GM18861 (cell line): ENCODE results near the gene TUT4.

ENCODE experiments used
- ATAC-seq: cut with Tn5 transposase; IDR thresholded peaks from one replicate; pipeline ENCODE4 v1.9.1; 2021; ENCODE audit not compliant: unreplicated experiment

Gene TUT4

DNA sequence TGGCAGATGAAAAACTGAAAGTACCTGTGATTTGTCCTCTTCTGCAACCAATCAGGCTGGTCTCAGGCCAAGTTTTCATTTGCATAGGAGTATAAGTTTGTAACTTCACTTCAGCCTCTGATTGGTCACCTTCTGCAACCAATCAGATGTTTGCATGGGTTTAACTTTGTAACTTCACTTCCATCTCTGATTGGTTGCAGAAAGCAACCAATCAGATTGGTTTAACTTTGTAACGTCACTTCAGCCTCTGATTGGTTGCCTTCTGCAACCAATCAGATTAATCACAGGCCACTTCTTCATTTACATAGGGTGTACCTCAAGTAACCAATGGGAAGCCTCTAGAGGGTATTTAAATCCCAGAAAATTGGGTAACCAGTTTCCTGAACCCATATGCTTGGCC, 18.9 kb upstream of the TUT4 start:
- no peak for ATAC-seq

DNA sequence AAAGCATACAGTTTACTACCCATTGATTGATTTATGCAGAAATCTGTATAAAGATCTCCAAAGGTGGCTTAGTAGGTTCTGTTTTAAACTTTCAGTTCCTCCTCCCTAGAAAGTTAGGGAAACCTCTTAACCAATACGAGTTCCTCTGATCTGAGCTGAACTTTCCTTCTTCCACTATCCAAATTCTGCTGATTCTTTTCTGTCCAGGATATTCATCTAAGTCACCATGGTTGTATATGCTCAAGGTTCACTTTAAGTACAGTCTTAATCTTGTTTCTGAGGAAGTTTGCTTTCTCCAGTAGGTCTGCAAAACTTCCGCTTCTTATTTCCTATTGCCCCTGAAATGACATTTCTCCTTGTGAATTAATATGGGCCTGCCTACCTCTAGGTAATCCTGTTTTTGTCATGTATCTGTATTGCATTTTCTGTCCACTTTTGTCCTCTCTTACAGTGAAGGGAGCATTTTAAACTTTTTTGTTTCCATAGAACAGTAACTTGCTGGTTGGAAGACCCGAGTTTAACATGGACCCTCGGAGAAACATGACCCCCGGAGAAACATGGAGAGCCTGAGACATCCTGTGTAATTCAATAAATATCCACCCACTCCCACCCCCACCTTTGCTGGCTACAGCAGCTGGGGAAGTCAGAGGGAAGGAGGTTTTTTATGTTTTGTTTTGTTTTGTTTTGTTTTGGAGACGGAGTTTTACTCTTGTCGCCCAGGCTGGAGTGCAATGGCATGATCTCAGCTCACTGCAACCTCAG, 16.7 kb upstream of the TUT4 start:
- no peak for ATAC-seq

DNA sequence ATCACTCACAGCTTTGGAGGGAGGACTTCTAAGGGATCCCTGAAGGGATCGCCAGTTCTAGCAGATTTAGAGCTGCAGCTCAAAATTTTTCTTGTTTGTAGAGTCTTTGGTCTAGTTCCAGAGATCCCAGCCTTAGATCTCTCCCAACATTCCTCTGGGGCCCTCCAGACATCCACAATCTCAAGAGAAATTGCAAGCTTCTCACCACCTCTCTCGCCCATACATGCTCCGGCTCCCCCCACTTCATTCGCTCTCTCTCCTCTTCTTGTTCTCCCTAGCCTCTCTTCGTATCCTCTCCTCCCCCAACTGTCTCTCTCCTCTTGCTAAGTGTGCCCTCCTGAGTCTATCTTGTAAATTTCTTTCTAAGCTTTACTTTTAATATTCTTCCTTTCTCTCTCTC, 15.1 kb upstream of the TUT4 start:
- no peak for ATAC-seq

DNA sequence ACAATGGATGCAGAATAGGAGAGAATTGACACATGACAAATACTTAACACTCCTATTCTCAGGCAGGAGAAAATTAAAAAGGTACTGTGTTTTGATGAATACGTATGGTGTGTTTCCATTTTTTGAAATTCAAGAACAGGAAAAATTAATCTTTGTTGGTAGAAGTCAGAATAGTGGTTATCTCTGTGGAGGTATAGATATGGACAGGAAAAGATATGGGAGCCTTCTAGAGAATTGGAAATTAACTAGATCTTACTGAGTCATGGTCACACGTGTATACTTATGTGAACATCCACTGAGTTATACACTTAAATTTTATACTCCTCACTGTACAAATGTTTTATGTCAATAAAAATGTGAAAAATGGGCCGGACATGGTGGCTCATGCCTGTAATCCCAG, 9.9 kb upstream of the TUT4 start:
- no peak for ATAC-seq

DNA sequence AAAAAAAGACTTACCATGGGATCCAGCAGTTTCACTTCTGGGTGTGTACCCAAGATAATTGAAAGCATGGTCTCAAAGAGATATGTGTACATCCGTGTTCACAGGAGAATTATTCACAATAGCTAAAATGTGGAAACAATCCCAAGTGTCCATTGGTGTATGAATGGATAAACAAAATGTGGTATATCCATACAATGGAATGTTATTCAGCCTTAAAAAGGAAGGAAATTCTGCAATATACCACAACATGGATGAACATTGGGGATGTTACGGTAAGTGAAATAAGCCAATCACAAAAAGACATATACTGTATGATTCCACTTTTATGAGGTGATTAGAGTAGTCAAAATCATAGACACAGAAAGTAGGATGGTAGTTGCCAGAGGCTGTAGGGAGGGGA, 7.0 kb upstream of the TUT4 start:
- no peak for ATAC-seq

DNA sequence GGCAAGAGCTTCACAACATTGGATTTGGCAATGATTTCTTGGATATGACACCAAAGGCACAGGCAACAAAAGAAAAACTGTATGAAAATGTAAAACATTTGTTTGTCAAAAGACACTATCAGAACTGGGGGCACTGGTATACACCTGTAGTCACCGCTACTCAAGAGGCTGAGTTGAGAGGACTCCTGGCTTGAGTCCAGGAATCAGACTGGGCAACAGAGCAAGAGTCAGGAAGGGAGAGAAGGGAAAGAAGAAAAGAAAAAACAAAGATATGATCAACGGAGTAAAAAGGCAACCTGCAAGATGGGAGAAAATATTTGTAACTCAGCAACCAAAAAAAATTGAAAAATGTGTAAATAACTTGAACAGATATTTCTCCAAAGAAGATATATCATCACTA, 6.0 kb upstream of the TUT4 start:
- no peak for ATAC-seq

DNA sequence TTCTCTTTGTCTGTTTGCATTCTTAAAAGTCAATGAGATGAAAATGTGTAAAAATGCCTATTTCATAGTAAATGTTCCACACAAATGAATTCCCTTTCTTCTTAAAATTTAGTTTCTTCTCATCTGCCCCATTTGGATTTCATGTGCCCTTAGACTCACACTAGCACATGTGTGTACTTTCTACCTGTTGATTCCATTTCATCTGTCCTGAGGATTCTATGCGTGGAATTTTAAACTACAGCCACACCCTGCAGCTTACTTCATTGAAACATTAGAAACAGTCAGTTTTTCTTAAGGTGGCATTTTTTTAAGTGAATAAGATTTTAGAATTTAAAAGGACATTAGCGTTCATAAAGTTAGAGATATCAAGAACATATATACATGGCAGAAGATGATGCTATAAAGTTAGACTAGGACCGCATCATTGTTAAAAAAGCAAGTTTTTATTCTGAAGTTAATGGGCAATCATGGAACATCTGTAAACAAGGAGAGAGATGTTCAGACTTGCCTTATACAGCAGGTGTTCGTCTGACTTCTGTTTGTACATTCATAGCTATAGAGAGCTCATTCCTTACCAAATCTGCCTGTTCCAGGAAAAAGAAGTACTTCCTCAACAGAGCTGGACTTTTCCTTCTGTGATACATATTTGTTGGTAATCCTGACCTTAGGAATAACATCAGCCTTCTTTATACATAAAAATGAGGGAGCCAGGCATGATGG, 3.9 kb upstream of the TUT4 start:
- no peak for ATAC-seq

DNA sequence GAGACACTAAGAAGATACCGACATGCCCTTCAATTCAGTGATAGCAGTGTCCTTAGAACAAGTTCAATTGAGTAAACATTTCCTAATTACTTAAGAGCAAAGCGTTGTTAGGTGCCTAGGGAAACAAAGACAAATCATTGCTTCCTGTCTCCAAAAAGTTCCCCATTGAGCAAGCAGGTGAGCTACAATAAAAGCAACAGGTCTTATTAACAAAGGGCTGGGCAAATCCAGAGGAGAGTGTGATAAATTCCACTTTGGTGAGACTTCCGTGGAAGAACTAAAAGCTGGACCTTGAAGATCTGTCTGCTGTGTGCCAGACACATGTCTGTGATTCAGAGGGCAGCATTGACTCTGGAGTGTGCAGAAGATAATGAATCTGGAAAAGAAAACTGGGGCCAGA, 1.9 kb upstream of the TUT4 start:
- no peak for ATAC-seq

DNA sequence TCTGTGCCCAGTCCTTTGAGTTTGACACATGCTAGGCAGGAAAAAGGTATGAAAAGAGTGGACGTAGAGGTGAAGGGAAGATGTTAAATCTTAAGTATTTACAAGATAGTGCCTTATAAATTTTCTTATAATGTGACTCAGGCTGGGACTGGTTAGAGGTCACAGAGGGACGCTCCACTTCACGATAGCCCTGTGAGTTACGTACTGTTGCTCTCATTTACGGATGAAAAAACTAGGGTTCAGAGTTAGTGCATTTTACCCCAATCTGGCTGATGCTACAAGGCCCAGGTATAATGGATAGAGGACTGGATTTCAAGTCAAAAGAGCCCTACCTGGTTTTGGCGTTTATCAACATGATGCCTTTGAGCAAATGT, 1.4 kb upstream of the TUT4 start:
- ATAC-seq: no peak

DNA sequence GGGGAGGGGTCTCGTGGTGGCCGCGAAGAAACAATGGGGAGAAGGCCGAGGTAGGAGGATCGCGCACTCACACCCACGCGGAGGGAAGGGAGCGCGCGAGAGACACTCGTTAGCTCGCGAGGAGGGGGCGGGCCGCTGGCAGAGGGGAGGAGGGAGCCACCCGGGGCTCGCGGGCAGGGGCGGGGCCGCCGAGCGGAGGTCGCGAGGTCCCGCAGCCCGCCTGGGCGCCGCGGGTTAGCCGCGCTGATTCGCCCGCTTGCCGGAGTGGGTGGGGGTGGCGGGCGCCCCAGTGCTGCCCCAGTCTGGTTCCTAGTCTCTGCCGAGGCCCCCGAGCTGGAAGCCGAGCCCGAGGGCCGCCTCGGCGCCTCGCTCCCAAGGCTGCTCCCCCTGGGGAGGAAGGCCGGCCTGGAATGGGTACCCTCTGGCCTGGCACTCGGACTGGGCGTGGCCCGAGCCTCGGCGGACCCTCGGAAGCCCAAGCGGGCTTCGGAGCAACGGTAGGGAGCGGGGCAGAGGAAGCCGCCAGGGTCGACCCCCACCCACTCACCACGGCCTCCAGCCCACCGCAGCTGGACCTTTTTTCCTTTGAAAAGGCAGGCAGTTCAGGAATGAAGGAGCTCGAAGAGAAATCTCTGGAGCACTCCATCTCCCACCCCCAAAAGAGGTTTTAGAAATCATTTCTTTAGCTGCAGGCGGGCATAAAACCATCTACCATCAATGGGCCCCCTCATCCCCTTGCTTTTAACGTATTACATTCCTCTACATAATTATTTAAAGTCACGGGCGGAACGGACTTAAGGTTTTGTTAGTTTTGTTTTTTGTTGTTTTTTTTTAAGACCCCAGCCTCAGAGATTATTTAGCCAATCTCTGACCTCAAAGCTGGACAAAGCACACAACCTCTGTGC, 722 bp upstream of the TUT4 start:
- peak; percentile 39 for ATAC-seq

DNA sequence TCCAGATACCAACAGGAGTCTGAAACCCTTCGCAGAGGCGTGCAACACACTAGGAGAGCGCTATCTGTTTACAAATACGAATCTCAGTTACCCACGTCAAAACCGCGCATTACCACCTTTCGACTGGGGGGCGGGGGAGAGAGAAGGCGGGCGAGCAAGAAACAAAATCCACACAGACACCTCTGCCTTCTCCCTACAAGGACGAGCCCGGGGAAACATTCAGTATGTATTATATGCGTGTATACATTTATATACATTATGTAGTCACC, 722 bp downstream of the TUT4 start:
- ATAC-seq: peak; percentile 22

DNA sequence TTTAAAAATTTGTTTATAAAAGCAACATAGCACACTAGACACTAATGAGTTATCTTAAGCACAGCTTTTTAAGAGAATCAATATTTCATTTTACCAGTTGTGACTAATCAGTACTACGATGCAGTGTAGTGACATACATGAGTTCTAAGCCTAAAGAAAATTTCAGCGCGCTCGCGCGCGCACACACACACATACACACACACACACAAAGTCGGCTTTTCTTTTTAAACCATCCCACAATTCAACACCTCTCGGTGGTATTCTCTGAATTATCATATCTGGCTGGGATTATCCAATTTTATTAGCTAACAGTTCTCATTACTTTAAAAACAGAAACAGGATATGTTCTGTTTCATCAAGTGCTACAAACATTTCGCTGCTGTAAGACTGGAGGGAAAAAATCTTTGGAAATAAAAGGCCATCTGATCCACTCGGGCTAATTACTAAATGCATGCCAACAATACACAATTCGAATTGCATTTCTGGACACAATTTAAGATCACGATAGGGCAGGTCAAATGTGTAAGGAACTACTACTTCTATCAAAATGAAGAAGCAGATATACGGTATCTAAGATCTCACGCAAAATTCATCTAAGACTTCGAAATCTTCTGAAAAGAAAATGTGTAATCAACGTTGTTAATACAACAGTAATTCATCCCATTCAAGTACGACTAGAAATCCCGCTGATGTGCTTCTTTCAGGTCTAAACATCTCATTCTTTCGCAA, 1.2 kb downstream of the TUT4 start:
- ATAC-seq: no peak

DNA sequence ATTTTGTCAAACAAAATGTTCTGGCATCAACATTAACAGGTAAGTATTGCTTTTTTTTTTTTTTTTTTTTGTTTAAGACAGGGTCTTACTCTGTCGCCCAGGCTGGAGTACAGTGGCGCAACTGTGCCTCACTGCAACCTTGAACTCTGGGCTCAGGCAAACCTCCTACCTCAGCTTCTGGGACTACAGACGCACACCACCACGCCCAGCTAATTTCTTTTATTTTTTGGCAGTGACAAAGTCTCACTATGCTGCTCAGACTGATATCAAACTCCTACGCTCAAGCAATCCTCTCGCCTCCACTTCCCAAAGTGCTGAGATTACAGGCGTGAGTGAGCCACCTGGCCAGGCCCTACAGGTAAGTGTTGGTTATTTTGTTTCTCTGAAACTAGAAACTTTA, 2.4 kb downstream of the TUT4 start:
- ATAC-seq: no peak

DNA sequence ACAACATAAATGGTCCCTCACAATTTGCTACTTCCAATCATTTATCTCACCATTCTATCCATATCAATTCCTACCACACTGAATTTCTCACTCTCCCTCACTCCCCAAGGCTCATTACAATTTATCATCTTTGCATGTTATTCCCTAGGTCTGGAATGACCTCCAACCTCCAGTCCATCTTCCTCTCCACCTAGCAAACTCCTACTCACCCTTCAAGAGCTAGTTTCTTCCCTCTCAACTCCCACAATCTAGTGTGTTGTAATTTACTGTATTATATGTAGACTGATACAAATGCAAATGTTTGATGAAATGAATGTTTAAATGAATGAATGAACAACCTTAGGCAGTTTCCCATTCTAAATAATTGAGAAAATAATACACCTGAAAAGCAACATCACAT, 3.6 kb downstream of the TUT4 start:
- no peak for ATAC-seq

DNA sequence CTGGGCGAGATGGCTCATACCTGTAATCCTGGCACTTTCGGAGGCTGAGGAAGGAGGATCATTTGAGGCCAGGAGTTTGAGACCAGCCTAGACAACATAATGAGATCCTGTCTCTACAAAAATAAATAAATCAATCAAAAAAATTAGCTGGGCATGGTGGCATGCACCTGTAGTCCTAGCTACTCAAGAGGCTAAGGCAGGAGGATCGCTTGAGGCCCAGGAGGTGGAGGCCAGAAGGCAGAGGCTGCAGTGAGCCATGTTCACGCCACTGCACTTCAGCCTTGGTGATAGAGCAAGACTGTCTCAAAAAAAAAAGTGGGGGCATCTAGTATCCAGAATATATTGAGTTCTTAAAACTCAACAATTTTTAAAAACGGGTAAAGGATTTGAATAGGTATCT, 6.0 kb downstream of the TUT4 start:
- ATAC-seq: no peak

DNA sequence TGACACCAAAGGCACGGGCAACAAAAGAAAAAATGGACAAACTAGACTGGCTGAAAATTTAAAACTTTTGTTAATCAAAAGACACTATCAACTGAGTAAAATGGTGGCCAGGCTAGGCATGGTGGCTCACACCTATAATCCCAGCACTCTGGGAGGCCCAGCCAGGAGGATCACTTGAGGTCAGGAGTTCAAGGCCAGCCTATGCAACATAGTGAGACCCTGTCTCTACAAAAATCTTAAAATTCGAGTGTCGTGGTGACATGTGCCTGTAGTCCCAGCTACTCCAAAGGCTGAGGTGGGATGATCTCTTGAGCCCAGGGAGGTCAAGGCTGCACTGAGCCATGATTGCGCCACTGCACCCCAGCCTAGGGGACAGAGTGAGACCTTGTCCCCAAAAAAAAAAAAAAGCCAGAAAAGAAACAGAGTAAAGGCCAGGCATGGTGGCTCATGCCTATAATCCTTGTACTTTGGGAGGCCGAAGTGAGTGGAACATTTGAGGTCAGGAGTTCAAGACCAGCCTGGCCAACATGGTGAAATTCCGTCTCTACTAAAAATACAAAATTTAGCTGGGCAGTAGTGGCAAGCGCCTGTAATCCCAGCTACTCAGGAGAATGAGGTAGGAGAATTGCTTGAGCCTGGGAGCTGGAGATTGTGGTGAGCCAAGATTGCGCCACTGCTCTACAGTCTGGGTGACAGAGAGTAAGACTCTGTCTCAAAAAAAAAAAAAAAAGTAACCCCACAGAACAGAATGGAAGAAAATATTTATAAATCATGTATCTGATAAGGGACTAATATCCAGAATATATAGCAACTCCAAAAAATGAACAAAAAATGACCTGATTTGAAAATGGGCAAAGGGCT, 8.0 kb downstream of the TUT4 start:
- ATAC-seq: no peak

DNA sequence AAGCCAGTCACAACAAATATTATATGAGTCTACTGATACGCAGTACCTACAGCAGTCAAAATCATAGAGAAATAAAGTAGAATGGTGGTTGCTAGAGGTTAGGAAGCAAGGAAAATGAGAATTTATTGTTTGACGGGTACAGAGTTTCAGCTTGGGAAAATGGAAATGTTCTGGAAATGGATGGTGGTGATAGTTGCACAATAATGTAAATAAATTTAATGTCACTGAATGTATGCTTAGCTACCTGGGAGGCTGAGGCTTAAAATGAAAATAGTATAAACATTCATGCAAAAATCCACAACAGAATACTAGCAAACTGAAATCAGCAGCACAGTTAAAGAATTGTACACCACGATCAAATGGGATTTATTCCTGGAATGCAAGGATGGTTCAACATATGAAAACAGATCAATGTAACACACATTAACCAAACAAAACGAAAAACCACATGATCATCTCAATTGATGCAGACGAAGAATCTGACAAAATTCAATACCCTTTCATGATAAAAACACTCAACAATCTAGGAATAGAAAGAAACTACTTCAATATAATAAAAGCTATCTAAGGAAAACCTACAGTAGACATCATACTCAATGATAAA, 10.7 kb downstream of the TUT4 start:
- no peak for ATAC-seq

DNA sequence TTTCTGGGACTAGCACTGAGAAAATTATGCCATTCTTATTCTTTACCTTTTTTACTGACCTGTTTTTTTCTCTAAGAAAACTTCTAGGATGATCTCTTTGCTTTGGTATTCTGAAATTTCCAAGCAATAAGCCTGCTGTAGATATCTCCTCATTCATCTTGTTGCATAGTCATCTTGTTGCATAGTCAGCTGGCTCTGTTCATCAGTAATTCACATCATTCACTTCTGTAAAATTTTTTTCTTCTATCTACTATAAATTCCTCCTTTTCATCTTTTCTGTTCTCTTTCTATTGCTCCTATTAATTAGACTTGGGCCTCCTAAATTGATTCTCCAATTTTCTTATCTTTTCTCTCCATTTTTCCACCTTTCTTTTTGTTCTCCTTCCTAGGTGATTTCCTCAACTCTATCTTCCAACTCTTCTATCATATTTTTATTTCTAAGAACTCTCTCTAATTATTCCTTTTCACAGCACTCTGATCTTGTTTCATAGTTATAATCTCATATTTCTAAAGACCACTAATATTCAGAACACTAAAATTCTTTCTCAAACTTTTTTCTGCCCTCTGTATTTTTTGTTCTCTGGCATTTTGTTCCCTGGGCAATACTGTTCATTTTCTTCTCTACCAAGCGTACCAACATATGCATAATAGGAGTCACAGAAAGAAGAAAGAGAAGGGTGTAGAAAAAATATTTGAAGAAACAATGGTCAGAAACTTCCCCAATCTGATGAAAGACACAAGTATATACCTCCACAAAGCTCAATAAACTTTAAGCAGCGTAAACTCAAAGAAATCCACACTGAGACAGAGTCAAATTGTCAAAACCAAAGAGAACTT, 17.7 kb downstream of the TUT4 start:
- ATAC-seq: no peak

DNA sequence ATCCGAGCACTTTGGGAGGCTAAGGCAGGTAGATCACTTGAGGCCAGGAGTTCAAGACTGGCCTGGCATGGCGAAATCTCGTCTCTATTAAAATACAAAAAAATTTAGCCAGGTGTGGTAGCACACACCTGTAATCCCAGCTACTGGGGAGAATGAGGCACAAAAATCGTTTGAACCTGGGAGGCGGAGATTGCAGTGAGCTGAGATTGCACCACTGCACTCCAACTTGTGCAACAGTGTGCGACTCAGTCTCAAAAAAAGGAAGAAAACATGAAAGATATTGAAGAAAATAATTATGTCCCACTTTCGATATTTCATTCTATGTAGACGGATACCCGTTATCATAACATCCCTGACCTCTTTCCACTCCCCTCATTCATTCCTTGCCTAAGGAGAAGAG, 19.2 kb downstream of the TUT4 start:
- no peak for ATAC-seq
